ENCODE results near the gene FGF1. TPM values are rescaled to one million over a fixed set of nuclear protein-coding genes. Genes with fewer than 3 reads are reported as not detected.

Gene FGF1
- total and polyA plus RNA-seq, 9 donors, result 0.10 to 3.6 (median 0.55) TPM

GRCh38 chr5:142627383-142628217 lies 58.3 kb downstream of the FGF1 start:
- Histone ChIP-seq H3K4me1 (ENCODE audit: insufficient read depth) (peaks cover 5% of the 10 kb centered on the region), H3K27ac (no peak overlapping the region), H3K27me3 (no peaks in the 10 kb centered on the region), H3K4me3 (no peak overlapping the region), H3K36me3 (no peaks in the 10 kb centered on the region), H3K9me3 (no peaks in the 10 kb centered on the region)
- no peak for TF ChIP-seq CTCF (IDR thresholded peaks at IDR 0.05)
- no peak for TF ChIP-seq EP300 (IDR thresholded peaks at IDR 0.05)
- TF ChIP-seq POLR2A (IDR thresholded peaks at IDR 0.05), result no peak
- no peak for DNase-seq
- WGBS, 3 donors, result 79 to 89% (median 89%) methylated on average over 5 of the region's 5 CpGs
- intact Hi-C loops (cut with DNase I), result no loop called here

GRCh38 chr5:142626786-142627185 lies 59.1 kb downstream of the FGF1 start:
- no peaks in the 10 kb centered on the region for H3K36me3 ChIP-seq
- H3K9me3 ChIP-seq, result no peaks in the 10 kb centered on the region
- H3K27ac ChIP-seq, result no peak overlapping the region
- WGBS, 3 donors, result 83 to 89% (median 87%) methylated on average over 2 of the region's 2 CpGs
- TF ChIP-seq POLR2A (IDR thresholded peaks at IDR 0.05), result no peak
- TF ChIP-seq CTCF (IDR thresholded peaks at IDR 0.05), result no peak
- H3K4me1 ChIP-seq (ENCODE audit: insufficient read depth), result peaks cover 5% of the 10 kb centered on the region
- no peaks in the 10 kb centered on the region for H3K27me3 ChIP-seq
- DNase-seq, result no peak
- intact Hi-C loops (cut with DNase I), result no loop called here
- H3K4me3 ChIP-seq, result no peak overlapping the region

DNA sequence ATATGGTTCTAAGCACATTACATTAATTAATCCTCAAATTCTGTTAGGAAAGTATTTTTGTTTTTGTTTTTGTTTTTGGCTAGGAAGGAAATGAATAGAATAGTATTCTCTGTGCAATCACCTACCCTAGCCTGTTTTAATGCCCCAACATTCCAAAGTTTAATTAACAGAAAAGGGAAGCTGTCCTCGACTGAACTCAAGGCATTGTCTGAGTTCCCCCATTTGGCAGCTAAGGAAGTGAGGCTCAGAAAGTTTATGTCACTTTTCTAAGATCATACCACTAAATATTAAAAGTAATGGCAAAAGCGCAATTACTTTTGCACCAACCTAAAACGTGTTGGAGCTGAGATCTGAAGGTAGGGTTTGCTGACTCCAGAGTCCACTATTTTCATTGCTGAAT lies 59.8 kb downstream of the FGF1 start:
- Histone ChIP-seq H3K27ac (no peak overlapping the region), H3K9me3 (no peaks in the 10 kb centered on the region), H3K36me3 (no peaks in the 10 kb centered on the region), H3K4me3 (no peak overlapping the region), H3K27me3 (no peaks in the 10 kb centered on the region), H3K4me1 (ENCODE audit: insufficient read depth) (peaks cover 5% of the 10 kb centered on the region)
- intact Hi-C loops (cut with DNase I), result no loop called here
- DNase-seq, result no peak
- WGBS, 3 donors, result 20 to 28% (median 25%) methylated on average over 3 of the region's 3 CpGs
- TF ChIP-seq CTCF (IDR thresholded peaks at IDR 0.05) (no peak), EP300 (IDR thresholded peaks at IDR 0.05) (no peak), POLR2A (IDR thresholded peaks at IDR 0.05) (no peak)

- intact Hi-C loops (cut with DNase I), result no loop called here
- H3K9me3 ChIP-seq, result no peaks in the 10 kb centered on the region
- no peak for TF ChIP-seq CTCF (IDR thresholded peaks at IDR 0.05)
- no peak for TF ChIP-seq POLR2A (IDR thresholded peaks at IDR 0.05)
- TF ChIP-seq EP300 (IDR thresholded peaks at IDR 0.05), result no peak
- no peaks in the 10 kb centered on the region for H3K27me3 ChIP-seq
- no peak overlapping the region for H3K27ac ChIP-seq
- H3K36me3 ChIP-seq, result no peaks in the 10 kb centered on the region
- no peak overlapping the region for H3K4me3 ChIP-seq
- 45 to 59% (median 57%) methylated on average over 3 of the region's 3 CpGs for whole genome bisulfite sequencing, 3 donors
- no peak for DNase-seq
- peaks cover 3% of the 10 kb centered on the region for H3K4me1 ChIP-seq (ENCODE audit: insufficient read depth)
Measured at GRCh38 chr5:142621227-142621626, 64.7 kb downstream of the FGF1 start.

Data from ovary (tissue), 9 donors.